ENCODE results near the gene ENO1.
"Not testable (repeated sequence)": the region's sequence is repeated elsewhere in the genome, so short reads cannot be mapped to it uniquely, and the experiment has no call there.

Gene ENO1

DNA sequence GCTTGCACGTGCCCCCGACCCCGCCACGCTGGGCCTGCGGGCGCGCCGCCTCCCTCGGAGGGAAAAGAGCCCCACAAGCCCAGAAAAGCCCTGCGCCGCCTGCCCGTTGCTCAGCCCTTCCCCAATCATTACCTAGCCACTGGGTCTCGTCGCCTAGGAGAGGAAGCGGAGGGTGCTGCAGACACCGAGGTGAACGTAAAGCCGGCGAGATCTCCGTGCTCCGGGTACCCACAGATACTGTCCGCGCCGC lies at the start of gene ENO1:
Gene ENO1, minus strand, starts transcription at position 239 of the 250 bp plus-strand sequence. CDS start 3,778 bp downstream, outside the sequence.
- DNase-seq, result no peak

DNA sequence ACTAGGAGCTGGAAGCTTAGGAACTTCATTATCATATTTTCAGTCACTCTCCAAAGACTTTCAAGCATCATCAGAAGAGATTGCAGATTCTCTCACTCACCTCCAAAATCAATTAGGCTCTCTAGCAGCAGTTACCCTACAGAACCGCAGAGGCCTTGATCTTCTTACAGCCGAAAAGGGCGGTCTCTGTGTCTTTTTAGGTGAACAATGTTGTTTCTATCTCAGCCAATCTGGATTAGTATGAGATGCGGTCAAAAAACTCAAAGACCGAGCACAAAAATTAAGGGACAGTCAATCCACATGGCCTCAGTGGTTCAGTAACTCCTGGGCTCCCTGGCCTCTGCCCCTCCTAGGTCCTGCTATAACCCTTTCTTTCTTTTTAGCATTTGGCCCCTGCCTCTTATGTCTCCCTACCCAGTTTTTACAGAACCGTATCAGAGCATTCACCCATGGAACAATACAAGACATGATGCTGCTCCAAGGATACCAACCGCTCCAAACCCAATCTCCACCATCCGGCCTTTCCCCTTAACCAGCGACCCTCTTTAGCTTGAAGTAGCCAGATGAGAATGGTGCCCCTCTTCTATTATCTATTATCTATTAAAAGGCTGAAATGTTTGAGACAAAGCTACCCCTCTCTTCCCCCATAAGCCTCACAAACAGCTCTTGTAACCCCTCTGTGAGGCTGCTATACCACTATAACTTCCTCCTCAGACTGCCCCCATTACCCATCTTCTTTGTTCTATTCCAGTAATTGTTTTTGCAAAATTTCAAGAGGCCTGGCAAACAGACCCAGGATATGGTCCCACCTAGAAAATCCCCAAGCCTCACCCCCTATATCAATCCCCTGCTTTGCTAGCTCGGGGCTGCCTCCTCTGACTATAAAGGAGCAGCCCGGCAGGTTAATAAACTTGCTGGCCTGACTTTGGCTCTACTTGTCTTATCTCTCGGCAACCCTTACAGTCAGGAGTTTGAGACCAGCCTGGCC lies 48.5 kb upstream of the ENO1 start:
- no peak for DNase-seq

DNA sequence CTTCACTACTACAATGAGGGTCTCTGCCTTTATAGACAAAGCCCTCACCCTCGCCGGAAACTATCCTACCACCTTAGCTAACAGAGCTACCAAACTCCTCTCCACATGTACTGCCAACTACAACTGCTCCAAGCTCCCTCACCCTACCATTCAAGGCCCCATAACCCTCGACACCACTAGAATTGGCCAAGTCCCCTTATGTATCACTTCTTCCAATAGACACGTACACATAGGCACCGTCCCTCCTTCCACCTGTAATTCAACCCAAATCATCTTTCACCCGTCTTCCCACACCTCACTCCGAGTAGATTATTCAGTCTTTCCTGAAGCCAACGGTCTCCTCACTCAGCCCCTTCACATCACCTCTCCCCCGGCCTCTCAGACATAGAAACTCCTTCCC lies 47.5 kb upstream of the ENO1 start:
- no peak for DNase-seq

DNA sequence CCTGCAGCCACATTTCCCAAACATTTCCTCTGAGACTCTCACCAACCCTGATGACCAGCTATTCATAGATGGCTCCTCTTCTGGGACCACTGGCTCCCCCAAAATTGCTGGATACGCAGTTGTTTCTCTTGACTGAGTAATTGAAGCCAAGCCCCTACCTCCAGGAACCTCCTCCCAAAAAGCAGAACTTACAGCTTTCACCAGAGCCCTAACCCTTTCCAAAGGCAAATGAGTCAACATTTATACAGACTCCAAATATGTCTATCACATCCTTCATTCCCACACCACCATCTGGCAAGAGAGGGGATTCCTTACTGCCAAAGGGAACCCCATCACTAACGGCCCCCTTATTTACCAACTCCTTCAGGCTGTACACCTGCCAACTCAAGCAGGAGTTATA lies 46.9 kb upstream of the ENO1 start:
- DNase-seq, result no peak

DNA sequence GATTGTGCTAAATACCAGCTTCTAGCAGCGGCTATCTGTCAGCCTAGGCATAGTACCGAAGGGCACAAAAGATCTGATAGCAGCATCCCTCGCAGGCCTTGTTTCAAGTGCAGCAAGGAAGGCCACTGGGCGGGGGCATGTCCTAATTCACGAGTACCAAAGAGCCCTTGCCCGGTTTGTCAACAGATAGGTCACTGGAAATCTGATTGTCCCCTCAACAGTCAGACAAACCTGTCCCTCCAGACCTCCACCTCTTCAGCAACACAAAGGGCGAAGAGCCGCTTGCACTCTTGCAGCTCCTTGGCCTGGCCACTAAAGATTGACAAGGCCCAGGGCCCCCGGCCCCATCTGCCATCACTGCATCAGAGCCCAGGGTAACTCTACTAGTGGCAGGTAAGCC lies 44.5 kb upstream of the ENO1 start:
- no peak for DNase-seq

DNA sequence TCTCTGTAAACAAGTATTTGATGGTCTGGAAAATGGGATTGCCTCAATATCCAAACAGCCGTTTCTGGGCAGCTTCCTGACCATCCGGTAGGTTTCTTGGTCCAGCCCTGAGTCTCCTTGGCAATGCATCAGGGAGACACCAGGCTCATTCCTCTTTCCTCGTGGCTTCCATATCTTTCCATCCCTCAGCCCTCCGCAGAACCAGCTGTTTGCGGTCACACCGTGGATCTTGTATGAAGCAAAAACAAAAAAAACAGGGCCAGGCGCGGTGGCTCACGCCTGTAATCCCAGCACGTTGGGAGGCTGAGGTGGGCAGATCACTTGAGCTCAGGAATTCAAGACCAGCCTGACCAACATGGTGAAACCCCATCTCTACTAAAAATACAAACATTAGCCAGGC lies 39.0 kb upstream of the ENO1 start:
- DNase-seq, result not testable (repeated sequence)

DNA sequence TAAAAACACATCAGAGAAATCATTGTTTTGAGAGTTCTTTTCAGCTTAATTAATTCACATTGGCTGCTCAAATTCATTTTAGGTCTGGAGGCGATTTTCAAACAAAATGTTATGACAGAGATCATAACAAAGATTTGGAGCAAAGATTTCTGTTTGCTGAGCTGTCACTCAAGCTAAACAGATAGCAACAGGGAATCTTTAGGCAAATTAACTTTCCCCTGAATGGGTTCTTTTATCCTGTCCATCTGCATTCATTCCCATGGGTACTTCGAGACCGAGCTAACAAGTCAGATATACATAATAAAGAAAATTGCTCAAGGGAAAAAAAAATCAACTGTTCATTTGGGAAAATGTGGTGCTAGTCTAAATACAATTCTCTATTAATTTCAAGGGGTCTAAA lies 37.0 kb upstream of the ENO1 start:
- no peak for DNase-seq

DNA sequence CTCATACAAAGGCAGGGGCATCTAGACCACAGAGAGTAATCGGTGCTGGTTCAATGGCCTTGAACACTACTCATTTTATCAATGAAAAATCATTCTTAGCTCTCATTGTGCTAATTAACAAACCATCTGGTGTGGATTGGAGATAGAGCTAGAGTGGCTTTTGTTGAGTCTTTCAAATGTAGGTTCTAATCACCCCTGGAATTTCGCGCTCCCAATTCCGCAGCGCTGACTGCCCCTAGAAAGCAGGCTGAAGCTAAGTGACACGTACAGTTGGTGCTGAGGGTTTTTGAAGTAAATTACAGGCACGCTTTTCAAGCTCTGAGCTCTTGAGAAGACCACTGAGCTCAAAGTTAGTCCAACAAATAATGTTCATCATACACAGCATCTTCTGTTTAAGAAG lies 36.0 kb upstream of the ENO1 start:
- no peak for DNase-seq

DNA sequence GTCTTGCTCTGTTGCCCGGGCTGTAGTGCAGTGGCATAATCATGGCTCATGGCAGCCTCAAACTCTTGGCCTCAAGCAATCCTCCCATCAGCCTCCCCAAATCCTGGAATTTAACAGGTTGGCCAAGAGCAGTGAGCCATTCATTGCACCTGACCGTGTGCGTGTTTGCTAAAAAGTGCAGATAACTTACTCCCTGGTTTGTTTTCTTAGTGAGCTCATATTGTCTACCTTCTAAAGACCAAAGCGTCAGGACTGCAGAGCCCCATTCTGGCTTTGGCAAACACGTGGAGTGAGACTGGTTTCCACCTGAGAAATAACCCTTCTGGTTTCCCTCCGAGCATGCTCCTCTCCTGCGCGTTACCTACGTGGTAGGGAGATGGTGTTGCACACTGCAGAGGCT lies 35.0 kb upstream of the ENO1 start:
- no peak for DNase-seq

DNA sequence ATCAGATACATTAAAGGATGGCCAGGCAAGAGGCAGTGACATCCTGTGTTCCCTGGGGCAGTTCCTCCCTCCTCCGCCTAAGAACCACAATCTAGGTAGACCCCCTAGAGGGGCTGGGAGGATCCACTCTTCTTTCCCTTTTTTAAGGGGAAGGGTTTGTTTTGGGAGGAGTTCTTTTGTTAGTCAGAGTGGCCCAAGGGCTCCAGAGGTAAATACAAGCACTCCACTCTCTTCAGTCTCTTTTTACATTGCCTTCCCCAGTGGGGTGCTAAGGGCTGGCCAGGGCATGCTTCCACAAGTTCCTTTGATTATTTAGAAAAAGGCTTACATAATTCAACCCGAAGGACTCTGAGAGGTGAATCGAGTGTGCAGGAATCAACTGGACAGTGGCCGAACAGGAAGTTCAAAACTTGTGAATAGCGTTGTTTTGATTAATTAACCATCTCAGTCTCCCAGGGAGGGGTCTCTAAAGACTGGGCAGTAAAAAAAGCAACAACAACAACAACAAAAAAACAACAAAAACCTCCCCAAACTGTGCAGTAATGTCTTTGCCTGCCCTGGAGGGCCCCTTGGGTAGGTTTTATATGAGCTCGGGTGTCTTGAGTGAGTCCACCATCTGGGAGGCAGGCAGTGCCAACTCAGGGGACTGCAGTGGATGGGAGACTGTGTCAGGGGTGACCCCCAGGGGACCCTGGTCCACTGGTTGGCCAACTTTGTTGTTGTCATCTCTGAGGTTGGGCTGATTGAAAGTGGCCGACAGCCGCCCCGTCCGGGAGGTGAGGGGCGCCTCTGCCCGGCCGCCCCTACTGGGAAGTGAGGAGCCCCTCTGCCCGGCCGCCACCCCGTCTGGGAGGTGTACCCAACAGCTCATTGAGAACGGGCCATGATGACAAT lies 33.2 kb upstream of the ENO1 start:
- no peak for DNase-seq

DNA sequence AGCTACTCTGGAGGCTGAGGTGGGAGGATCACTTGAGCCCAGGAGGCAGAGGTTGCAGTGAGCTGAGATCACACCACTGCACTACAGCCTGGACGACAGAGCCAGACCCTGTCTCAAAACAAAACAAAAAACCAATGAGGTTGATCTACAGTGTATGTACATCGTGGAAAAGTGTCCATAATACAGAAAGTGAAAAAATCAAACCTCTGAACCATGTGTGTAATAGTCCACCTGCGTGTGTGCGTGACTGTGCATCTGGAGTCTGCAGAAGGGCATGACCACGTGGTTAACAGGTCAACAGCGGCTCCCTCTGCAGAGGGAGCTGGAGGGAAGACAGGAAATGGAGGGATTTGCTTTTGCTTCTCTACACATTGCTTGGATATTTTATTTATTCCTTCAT lies 32.4 kb upstream of the ENO1 start:
- no peak for DNase-seq

DNA sequence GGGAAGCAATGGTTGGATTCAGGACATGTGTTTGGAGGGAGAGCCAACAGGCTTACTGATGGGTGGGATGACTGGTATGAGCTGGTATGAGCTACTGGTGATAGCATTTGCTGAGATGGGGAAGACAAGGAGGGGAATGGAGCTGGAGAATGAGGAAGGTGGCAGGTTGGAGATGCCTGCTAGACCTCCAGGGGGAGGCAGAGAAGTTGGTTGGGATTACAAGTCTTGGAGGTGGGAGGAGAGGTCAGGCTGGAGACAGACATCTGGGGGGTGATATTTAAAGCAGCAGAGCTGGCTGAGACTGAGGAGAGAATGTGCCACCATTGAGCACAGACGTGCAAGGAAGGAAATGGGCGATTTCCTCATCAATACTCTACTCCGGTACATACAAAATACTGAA lies 31.8 kb upstream of the ENO1 start:
- DNase-seq, result no peak

DNA sequence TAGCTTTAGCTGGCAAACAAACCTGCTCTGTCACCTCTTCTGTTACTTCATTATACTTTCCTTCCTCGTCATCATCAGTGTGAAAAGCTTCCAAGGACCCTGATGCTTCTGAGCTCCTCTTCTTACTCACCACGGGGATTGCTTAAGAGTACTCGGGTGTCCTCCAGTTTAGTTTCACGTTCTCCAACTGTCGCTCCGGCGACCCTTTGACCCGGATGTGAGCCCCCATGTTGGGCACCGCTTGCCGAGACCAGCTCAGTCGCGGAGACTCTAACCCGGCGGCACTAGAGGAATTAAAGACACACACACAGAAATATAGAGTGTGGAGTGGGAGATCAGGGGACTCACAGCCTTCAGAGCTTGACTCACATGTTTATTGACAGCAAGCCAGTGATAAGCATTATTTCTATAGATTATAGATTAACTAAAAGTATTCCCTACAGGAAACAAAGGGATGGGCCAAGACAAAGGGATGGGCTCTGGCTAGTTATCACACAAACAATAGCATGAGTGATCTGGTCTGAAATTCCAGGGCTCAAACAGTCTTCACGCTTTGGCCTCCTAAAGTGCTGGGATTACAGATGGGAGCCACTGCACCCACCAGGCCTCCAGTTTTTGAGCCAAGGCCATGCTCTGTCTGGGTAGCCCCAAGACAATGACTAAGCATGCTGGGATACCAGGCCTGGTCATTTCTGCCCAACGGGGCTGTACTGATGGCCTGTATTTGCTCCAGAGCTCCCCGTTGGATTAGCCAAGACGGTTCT lies 30.1 kb upstream of the ENO1 start:
- no peak for DNase-seq

DNA sequence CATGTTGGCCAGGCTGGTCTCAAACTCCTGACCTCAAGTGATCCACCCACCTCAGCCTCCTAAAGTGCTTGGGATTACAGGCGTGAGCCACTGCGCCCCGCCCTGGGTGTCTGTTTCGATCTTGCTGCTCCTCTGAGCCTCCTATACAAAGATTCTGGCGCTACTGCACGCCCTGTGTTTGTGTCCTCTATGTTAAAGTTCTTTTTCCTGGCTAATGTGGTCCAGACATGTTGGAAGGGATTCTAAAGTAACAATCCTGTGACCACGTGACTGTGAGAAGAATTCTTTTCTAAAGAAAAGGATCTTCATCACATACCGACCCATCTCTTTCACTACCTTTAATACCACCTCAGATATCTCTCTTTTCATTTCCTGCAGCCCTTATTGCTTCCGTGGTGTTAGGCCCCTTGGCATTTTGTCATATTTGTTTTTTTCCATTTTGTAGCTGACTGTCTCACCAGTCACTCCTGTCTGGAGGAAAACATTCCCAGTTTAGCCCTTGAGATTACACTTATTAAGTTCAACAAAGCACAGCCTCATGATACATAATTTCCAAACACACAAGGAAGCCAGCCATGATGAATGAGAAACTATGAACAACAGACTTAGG lies 27.2 kb upstream of the ENO1 start:
- DNase-seq, result no peak

DNA sequence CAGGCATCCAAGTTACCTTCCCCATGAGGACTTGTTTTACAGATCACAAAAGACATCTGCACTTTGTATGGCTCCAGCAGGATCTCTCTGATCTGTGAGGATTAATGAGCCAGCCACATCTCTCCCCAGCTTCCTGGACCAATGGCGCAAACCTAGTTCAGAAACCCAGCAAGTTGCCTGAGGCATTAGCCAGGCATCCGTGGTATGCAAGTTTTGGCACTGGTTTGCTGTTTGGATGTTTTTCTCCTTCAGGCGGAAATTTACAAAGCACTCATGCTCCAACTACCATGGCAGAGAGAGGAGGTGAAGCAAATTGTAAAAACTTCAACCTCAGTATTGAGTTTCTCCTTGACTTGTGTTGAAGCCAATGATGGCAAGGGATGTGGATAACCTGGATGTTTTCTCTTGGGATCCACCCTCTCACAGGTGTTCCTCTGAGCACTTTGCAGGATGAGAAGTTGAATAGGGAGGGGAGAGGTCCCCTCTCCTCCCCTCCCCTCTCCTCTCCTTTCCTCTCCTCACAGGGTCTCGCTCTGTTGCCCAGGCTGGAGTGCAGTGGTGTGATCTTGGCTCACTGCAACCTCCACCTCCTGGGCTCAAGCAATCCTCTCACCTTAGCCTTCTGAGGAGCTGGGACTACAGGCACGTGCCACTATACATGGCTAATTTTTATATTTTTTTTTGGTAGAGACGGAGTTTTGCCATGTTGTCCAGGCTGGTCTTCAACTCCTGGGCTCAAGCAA lies 25.6 kb upstream of the ENO1 start:
- no peak for DNase-seq

DNA sequence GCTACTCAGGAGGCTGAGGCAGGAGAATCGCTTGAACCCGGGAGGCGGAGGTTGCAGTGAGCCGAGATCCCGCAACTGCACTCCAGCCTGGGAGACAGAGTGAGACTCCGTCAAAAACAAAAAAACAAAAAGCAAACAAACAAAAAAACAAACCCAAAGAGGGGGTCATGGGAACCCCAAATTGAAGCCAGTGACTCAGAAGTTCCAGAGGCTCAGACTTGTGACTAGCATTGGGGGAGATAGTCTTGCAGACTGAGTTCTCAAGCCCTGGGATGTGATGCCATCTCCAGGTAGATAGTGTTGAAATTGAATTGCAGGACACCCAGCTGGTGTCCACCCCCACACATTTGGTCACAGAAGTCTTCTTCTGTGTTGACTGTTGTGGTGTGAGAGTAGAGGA lies 24.9 kb upstream of the ENO1 start:
- no peak for DNase-seq

DNA sequence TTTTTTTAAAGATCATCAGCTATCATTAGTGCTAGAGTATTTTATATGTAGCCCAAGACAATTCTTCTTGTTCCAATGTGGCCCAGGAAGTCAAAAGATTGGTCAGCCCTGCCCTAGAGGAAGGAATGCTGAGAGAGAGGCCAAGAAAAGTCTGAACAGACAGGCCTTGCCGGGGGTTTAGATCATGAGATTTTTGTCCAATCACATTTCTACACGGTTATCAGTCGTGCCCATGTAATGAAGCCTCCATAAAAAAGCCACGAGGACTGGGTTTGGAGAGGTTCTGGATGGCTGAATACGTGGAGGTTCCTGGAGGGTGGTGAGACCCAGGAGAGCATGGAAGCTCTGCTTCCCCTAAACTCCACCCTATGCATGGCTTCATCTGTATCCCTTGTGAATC lies 24.3 kb upstream of the ENO1 start:
- no peak for DNase-seq

DNA sequence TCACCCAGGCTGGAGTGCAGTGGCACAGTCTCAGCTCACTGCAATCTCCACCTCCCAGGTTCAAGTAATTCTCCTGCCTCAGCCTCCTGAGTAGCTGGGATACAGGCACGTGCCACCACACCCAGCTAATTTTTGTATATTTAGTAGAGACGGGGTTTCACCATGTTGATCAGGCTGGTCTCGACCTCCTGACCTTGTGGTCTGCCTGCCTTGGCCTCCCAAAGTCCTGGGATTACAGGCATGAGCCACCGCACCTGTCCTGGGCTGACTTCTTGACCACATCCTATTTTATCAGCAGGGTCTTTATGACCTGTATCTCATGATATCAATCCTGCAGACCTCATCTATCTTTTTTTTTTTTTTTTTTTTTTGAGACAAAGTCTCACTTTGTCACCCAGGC lies 22.2 kb upstream of the ENO1 start:
- DNase-seq, result not testable (repeated sequence)

DNA sequence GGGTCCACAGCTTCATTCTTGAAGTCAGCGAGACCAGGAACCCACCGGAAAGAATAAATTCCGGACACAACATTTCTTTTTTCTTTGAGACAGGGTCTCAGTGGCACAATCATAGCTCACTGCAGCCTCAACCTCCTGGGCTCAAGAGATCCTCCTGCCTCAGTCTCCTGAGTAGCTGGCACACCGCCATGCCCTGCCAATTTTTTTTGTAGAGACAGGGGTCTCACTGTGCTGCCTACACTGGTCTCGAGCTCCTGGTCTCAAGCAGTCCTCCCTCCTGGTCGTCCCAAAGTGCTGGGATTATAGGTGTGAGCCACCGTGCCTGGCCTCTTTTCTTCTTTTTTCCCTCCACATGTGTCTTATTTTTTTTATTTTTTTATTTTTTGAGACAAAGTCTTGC lies 20.6 kb upstream of the ENO1 start:
- DNase-seq, result no peak

DNA sequence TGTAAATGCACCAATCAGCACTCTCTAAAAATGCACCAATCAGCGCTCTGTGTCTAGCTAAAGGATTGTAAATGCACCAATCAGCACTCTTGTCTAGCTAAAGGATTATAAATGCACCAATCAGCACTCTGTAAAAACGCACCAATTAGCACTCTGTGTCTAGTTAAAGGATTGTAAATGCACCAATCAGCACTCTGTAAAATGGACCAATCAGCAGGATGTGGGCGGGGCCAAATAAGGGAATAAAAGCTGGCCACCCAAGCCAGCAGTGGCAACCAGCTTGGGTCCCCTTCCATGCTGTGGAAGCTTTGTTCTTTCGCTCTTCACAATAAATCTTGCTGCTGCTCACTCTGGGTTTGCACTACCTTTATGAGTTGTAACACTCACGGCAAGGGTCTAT lies 19.9 kb upstream of the ENO1 start:
- not testable (repeated sequence) for DNase-seq

DNA sequence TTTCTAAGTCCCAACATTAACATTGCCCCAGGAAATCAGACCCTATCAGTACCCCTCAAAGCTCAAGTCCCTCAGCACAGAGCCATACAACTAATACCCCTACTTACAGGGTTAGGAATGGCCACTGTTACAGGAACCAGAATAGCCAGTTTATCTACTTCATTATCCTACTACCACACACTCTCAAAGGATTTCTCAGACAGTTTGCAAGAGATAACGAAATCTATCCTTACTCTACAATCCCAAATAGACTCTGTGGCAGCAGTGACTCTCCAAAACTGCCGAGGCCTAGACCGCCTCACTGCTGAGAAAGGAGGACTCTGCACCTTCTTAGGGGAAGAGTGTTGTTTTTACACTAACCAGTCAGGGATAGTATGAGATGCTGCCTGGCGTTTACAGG lies 19.0 kb upstream of the ENO1 start:
- not testable (repeated sequence) for DNase-seq

DNA sequence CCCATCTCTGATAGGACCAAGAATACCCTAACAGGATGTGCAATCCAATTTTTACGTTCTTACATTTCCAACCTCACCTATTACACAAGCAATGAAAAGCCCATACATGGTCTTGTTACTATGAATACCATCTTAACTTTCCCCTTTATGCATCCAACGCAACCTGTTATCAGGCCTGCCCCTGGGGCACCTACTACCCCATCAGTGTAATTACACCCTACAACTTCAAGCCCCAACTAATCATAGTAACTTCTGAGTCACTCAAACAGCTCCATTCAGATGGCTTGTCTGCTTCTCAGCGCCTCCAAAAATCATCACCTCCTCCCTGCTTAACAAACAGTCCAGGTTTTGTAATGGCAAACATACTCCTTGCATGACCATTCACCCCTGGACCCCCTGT lies 18.3 kb upstream of the ENO1 start:
- DNase-seq, result not testable (repeated sequence)

Data from hematopoietic multipotent progenitor cell treated with erythropoietin and hydrocortisone succinate and interleukin-3 and kit ligand, for 8 days (in vitro differentiated cells).